ENCODE data around the gene TSC1.
A peak's percentile ranks its signal among the peaks of the same experiment; 100 is the strongest.

TSC1 gene

GRCh38 chr9:132875159-132875558 is 69.3 kb downstream of the TSC1 start:
- DNase-seq, result peak in 2 of 10 donors; percentile 55 to 58
- intact Hi-C loops (cut with DNase I), result no loop called here

DNA sequence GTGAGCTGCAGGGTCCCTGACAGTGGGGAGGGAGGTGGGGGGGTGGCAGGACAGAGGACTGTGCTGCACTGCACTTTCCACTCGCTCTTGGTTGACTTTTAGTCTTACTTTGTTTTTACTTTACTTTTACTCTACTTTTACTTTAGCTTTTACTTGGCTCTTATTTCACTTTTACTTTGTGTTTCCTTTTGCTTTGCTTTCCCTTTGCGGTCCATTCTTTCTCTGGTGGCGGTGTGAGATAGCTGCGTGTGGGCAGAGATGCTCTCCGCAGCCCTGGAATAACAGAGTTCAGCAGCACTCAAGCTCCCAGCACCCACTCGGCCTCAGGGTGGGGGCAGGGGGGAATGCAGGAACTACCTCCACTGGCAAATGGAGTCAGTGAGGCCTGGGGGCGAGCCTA is 71.0 kb downstream of the TSC1 start:
- intact Hi-C loops (cut with DNase I), result no loop called here
- DNase-seq, result peak in 1 of 10 donors; percentile 38

GRCh38 chr9:132869266-132869665 is 75.2 kb downstream of the TSC1 start:
- DNase-seq, result peak in 1 of 10 donors; percentile 35
- intact Hi-C loops (cut with DNase I), result no loop called here

DNA sequence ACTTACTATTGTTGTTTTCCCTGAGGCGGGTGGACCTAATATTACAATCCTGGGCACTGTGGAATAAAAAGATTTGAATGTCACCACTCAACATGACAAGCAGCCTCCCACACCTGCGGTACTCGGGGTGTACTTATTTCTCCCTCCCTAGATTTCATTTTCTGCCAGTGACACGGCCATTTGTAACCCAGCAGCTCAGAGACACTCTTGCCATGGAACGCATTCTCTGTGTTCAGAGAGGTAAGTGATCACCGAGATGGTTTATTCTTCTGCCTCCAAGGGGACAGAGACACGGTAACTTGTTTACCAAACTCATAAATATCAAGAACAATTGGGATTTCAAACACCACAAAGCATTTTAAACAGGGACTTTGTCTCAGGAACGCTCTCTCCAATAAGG is 77.5 kb downstream of the TSC1 start:
- no peak for DNase-seq
- intact Hi-C loops (cut with DNase I), result no loop called here

DNA sequence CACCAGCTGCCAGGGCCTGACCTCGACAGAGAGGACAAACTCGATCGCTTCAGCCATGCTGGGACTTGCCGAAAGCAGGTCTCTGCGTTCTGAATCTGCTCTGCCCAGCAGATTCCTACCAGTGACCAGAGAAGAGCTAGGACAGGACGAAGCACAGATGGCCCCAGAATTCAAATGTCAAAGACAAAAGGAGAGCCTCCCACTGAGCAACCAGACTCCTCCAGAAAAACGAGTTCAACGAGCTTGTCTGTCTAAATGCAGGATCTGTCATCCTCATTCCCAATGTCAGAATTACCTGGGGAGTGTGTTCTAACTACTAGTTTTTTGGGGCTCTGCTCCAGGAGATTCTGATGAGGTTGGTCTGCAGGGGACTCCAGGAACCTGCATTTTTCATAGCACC is 79.7 kb downstream of the TSC1 start:
- intact Hi-C loops (cut with DNase I), result no loop called here
- DNase-seq, result peak in 1 of 10 donors; percentile 16

DNA sequence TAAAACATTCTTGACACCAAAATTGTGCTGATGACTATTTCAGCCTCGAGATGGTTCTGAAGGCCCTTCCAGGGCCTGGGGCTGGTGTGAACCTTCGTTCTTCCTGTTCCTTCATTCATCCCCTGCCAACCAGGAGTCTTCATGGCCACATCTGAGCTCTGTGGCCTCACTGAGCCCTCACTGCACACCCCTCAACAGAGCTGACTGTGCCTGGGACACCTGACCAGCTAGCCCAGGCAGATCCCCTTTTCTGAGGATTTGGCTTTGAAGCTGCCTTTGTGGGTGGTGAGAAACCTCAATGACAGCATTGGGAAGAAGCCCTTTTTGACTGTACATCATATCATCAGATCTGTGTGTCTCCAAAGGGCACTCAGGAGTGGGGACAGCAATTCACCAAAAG is 80.1 kb downstream of the TSC1 start:
- DNase-seq, result no peak
- intact Hi-C loops (cut with DNase I), result no loop called here

- peak in 2 of 10 donors; percentile 26 to 72 for DNase-seq
- intact Hi-C loops (cut with DNase I), result no loop called here
These were observed 81.3 kb downstream of the TSC1 start for GRCh38 chr9:132863096-132863495.

- intact Hi-C loops (cut with DNase I), result no loop called here
- peak in 1 of 10 donors; percentile 5 for DNase-seq
These were observed 81.9 kb downstream of the TSC1 start for GRCh38 chr9:132862533-132862932.

GRCh38 chr9:132861666-132862065 is 82.8 kb downstream of the TSC1 start:
- intact Hi-C loops (cut with DNase I), result no loop called here
- no peak for DNase-seq

DNA sequence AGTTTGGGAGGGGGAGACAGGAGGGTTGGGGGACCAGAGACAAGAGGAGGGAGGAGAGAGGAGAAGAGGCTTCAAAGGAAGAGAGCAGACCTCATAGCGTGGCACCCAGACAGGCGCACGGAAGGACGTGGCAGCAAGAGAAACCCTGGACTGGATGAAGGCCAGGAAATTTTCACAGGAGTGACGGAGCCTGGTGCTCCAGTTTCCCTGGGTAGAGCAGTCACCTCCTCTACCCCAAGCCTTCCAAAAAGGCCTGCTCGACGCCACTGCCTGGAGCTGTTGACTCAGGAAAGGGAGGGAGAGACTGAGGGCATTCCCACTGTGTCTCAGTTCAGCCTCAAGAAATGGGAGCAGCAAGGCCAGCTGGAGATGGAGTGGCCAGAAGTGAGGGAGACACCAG is 85.7 kb downstream of the TSC1 start:
- intact Hi-C loops (cut with DNase I), result no loop called here
- no peak for DNase-seq

DNA sequence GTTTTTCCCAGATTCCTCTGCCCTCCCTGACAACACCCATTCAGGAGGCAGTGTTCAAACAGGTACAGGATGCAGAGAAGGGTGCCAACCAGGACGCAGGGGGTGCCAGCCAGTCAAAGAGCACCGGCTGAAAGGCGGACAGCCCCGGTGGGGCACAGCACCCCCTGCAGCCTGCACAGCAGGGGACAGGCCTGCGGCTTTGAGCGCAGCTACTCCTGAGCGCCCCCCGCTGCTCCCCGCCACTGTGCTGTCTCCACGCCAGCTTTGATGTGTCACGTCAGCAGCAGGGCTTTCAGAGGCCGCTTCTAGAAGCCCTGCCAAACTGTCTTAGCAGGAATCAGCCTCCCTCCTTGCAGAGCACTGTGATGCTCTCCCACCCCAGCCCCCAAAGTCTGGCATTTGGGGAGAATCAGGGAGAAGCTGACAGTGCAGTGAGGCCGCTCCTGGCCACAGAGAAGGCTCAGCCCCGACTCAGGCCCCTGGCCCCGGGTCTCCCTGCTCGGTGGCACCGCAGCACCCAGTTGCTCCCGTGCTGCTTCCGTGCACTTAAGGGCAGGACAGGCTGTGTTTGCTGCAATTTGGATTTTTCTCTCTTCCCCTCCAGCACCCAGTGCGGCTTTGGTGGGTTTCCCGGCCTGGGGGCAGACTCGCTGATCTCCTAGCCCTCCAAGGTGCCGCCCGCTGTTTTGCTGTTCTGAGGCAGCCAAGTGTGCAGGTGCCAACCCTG is 86.6 kb downstream of the TSC1 start:
- DNase-seq, result no peak
- intact Hi-C loops (cut with DNase I), result no loop called here

DNA sequence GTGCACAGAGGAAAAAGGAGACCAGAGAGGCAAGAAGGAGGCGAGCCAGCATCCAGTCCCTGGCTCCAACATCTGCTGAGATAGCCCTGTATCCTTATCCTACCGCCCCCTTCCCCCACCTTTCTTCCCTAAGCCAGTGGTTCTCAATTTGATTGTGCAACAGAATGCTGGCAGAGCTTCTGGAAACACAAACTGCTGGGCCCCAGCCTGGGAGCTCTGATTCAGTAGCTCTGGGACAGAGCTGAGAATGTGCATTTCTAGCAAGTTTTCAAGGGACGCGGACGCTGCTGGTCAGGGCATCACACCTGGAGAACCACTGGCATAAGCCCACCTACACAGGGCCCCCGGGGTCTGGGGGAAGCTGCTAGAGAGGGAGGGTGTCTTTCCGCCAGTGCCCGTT is 87.4 kb downstream of the TSC1 start:
- intact Hi-C loops (cut with DNase I), result no loop called here
- peak in 1 of 10 donors; percentile 65 for DNase-seq

GRCh38 chr9:132855904-132856303 is 88.5 kb downstream of the TSC1 start:
- intact Hi-C loops (cut with DNase I), result no loop called here
- peak in 1 of 10 donors; percentile 65 for DNase-seq

GRCh38 chr9:132854832-132855231 is 89.6 kb downstream of the TSC1 start:
- intact Hi-C loops (cut with DNase I), result no loop called here
- peak in 1 of 10 donors; percentile 42 for DNase-seq

DNA sequence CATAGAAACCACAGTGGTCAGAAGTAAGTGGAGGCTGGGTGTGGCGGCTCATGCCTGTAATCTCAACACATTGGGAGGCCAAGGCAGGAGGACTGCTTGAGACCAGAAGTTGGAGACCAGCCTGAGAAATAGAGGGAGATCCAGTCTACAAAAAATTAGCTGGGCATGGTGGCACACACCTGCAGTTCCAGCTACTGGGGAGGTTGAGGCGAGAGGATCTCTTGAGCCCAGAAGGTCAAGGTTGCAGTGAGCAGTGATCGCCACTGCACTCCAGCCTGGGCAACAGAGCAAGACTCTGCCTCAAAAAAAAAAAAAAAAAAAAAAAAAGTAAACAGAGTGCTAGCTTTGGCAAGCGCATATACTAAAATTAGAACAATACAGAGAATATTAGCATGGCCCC is 90.9 kb downstream of the TSC1 start:
- DNase-seq, result peak in 2 of 10 donors; percentile 24 to 51
- intact Hi-C loops (cut with DNase I), result no loop called here

- intact Hi-C loops (cut with DNase I), result no loop called here
- peak in 3 of 10 donors; percentile 22 to 39 (median 32) for DNase-seq
These were observed 95.2 kb downstream of the TSC1 start for GRCh38 chr9:132849185-132849706.

GRCh38 chr9:132846918-132847515 is 97.4 kb downstream of the TSC1 start:
- intact Hi-C loops (cut with DNase I), result no loop called here
- DNase-seq, result peak in 2 of 10 donors; percentile 47 to 57

GRCh38 chr9:132846109-132846917 is 98.1 kb downstream of the TSC1 start:
- DNase-seq, result peak in 2 of 10 donors; percentile 35 to 46
- intact Hi-C loops (cut with DNase I), result no loop called here

GRCh38 chr9:132842124-132843044 is 102.0 kb downstream of the TSC1 start:
- DNase-seq, result peak in 1 of 10 donors; percentile 62
- intact Hi-C loops (cut with DNase I), result no loop called here

Data from posterior cingulate gyrus (tissue), 11 donors.